GM19438 (cell line): ENCODE results near the gene MAIP1.

Experiments used
- ATAC-seq: cut with Tn5 transposase; IDR thresholded peaks from one replicate; pipeline ENCODE4 v1.9.1; 2021; ENCODE audit warnings: low read depth; ENCODE audit not compliant: unreplicated experiment

The MAIP1 gene

GRCh38 chr2:199946196-199946595 lies 9.2 kb upstream of the MAIP1 start:
- no peak for ATAC-seq

- ATAC-seq = no peak
Measured at GRCh38 chr2:199946836-199947235, 8.5 kb upstream of the MAIP1 start.

DNA sequence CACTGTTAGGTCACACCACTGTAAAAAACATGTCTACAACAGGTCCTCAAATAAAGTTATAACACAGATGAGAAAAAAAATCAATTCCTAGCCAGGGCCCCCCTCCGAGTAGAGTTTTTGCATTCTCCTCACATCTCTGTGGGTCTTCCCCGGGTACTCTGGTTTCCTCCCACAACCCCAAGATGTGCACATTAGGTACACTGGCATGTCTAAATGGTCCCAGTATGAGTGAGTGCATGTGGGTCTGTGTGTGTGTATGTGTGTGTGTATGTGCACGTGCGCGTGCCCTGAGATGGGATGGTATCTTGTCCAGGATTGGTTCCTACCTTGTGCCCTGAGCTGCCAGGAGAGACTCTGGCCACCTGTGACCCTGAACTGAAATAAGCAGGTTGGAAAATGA lies 5.0 kb upstream of the MAIP1 start:
- ATAC-seq = no peak

- ATAC-seq = no peak
Measured at GRCh38 chr2:199951023-199951422, 4.4 kb upstream of the MAIP1 start.

GRCh38 chr2:199955007-199955338 lies 409 bp upstream of the MAIP1 start:
- ATAC-seq = peak; percentile 56

DNA sequence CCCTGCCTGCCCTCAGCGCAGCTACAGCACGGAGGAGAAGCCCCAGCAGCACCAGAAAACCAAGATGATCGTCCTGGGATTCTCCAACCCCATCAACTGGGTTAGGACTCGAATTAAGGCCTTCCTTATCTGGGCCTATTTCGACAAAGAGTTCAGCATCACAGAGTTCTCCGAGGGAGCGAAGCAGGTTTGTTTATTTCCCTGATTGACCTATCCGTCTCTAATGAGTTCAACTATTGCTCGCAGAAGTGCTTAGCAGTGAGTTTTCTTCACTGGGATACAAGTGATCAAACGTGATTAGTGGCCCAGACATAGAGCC lies 639 bp downstream of the MAIP1 start:
- no peak for ATAC-seq

GRCh38 chr2:199958014-199958413 lies 2.6 kb downstream of the MAIP1 start:
- no peak for ATAC-seq

DNA sequence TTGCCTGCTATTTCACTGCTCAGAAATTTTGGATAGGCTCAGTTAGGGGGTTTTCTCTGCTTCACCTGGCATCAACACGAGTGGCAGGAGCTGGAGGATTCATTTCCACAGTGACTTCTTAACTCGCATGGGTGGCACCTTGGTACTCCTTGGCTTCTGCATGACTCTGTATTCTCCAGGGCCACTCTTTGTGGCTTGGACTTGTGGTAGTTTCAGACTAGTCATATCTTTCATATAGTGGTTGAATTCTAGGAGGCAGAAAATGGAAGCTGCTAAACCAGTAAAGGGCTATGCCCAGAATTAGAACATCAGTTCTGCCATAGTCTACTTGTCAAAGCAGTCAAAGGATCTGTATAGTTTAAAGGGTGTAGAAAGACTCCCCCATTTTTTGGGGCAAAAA lies 6.8 kb downstream of the MAIP1 start:
- ATAC-seq = no peak

DNA sequence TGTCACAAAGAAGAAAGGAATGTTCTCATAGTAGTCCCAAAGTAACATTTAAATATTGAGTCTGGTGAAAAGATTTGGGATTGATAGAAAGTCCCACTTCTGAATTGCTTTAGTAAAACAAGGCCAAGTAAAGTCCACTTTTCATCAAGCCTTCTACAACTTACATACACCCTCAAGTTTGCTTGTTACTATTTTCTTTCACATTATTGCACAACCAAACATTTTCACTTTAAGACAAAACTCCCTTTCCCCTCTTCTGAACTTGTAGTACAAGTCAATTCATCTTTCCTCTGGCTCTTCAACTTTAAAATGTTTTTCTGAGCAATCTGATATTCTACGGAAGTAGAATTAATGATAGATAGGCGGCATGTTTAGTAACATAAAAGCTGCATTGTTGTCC lies 11.0 kb downstream of the MAIP1 start:
- ATAC-seq = no peak

DNA sequence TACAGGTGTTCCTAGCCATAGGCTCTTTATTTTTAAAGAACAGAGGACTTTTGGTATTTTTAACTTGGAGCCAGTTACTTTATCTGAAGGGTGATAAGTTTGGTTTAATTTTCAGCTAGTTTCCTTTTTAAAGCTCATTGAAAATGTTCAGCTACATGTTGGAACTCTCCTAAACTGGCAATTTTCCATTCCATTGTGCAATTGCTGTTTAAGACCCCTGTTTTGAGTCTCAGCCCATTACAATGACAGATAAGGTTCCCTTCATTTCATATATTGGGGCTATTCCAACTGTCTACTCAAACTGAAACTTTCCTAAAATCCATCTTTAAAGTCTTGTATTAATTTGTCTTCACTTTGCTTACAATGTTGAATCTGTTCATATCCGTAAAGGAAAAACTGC lies 11.6 kb downstream of the MAIP1 start:
- ATAC-seq = no peak

- ATAC-seq = no peak
Measured at GRCh38 chr2:199968126-199968525, 12.7 kb downstream of the MAIP1 start.

GRCh38 chr2:199972088-199972626 lies 16.8 kb downstream of the MAIP1 start:
- no peak for ATAC-seq

DNA sequence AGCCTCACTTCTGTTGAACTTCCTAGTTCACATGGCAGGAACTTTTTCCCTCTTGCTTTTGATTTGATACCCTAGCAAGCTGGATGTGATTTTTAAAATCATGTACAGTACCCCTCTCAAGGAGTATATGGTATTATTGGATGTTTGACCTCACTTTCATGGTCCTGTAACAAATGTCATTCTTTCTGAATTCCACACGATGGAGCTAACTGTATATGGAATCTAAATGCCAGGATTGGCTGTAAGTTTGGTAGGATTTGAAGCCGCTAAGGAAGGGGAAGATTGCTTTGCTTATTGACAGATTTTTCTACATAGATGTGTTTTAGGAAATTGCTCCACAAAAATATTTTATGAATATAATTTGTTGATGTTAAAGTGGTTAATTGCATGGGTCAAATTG lies 18.3 kb downstream of the MAIP1 start:
- ATAC-seq = no peak

- ATAC-seq = no peak
Measured at GRCh38 chr2:199975273-199975895, 20.0 kb downstream of the MAIP1 start.

- ATAC-seq = peak; percentile 76
Measured at GRCh38 chr2:199977984-199978415, 22.6 kb downstream of the MAIP1 start.

- no peak for ATAC-seq
Measured at GRCh38 chr2:199979398-199979797, 24.0 kb downstream of the MAIP1 start.

- peak; percentile 39 for ATAC-seq
Measured at GRCh38 chr2:199979832-199980628, 24.6 kb downstream of the MAIP1 start.

- no peak for ATAC-seq
Measured at GRCh38 chr2:199982126-199982843, 26.9 kb downstream of the MAIP1 start.

DNA sequence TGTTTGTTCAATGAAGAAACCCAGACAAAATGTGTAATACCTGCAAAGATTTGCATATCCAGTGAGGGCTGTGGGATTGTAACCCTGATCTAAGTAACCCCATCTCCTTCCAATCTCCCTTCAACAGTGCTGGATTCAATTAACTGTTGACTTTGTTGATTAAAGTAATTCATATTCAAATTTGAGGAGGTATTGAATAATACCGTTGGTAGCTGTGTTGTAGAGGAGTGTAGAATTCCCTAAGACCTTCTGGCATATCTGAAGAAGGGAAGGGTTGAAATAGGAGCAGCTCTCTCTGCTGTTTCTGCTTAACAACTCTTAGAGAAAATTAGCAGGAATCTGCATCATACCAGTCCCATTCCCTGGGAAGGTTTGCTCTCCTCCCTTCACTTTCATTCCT lies 28.2 kb downstream of the MAIP1 start:
- ATAC-seq = no peak

DNA sequence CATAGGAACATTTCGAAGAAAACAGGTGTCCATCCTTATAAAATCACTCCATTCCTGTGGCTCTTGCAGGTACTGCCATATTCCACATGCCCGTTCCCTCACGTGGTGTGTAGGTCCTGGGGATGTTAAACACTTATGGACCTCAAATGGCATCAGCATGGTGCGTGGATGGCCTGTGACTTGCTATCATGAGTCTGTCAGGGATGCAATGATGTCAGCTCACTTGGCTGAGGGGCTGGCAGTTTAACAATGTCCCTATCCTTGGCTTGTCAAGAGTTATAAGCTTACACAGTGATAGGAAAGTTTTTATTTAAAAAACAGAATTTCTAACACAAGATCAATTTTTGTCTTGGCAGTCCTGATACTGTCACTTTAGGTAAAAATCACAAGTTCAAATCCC lies 28.8 kb downstream of the MAIP1 start:
- no peak for ATAC-seq

- ATAC-seq = no peak
Measured at GRCh38 chr2:199984755-199985154, 29.4 kb downstream of the MAIP1 start.
